GM06990 (cell line): ENCODE measurements around the gene DLL4.

ENCODE experiments used
- DNase-seq: peaks from one replicate; pipeline ENCODE4 v3.0.0-alpha.2; 2011; ENCODE audit not compliant: insufficient read length; ENCODE audit errors: extremely low read depth
- H3K27me3 ChIP-seq: replicated peaks from 2 replicates; pipeline ENCODE4 v1.6.0; 2011; ENCODE audit warnings: low read length; ENCODE audit not compliant: control insufficient read depth, insufficient read depth
- H3K36me3 ChIP-seq: 2 replicates; pipeline ENCODE4 v1.5.1; 2011; ENCODE audit warnings: low read length; ENCODE audit not compliant: control insufficient read depth, insufficient read depth
- H3K4me3 ChIP-seq: replicated peaks from 2 replicates; pipeline ENCODE4 v1.5.1; 2011; ENCODE audit warnings: low read depth, mild to moderate bottlenecking, control low read depth, low read length
- CTCF ChIP-seq: IDR thresholded peaks from 2 replicates; pipeline ENCODE4 v1.5.1; 2011; ENCODE audit warnings: low read length, control low read depth, mild to moderate bottlenecking, inconsistent platforms; ENCODE audit not compliant: insufficient read depth, poor library complexity, severe bottlenecking

Gene DLL4

GRCh38 chr15:40956541-40956982 is 27.4 kb downstream of the DLL4 start:
- DNase-seq: no peak
- Histone ChIP-seq H3K27me3 (no peaks in the 10 kb centered on the region), H3K4me3 (no peak overlapping the region), H3K36me3 (no peaks in the 10 kb centered on the region; the same call in 1 of the 2 replicates)
- no peak for TF ChIP-seq CTCF

DNA sequence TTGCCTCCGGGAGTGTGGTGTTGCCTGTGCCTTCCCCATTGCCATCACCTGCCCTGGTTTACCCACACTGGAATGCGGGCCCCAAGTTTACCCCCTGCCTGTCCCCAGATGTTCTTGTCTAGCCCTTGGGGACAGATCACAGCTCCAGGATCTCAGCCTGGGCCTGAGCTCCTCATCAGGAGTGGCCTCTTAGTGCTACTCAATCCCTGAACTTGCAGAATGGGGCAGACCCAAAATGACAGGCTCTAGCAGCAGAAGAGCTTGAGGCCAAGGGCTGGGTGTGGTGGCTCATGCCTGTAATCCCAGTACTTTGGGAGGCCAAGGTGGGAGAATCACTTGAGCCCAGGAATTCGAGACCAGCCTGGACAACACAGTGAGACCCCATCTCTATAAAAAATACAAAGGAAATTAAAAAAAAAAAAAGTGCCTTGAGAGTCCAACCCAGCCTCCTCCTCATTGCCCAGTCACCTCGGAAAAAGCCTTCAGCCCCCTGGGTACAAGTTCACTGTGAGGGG is 28.0 kb downstream of the DLL4 start:
- TF ChIP-seq CTCF: no peak
- no peak overlapping the region for H3K4me3 ChIP-seq
- DNase-seq: no peak
- H3K27me3 ChIP-seq: no peaks in the 10 kb centered on the region
- H3K36me3 ChIP-seq: no peaks in the 10 kb centered on the region; the same call in 1 of the 2 replicates

DNA sequence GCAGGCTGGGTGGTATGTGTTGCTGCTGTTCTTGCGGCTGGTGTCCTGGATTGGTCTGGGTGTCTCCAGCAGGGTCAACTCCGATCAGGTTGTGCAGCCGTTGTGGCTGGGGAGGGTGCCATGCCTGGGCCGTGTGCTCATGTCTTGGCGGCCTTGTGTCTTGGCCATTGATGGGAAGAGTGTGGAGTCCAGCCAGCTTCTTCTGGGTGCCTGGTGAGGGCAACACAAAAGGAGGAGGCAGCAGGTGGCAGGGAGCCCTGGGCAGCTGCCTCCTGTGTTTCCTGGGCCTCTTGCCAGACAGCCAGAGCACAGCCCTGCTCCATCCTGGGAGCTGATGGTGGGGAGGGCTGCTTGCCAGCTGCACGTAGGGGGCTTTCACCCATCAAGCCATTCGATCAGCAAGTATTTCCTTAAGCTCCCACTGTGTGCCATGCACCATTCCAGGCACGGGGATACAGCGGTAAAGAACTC is 28.5 kb downstream of the DLL4 start:
- no peaks in the 10 kb centered on the region; the same call in 1 of the 2 replicates for H3K36me3 ChIP-seq
- H3K27me3 ChIP-seq: no peaks in the 10 kb centered on the region
- DNase-seq: no peak
- H3K4me3 ChIP-seq: no peak overlapping the region
- no peak for TF ChIP-seq CTCF

DNA sequence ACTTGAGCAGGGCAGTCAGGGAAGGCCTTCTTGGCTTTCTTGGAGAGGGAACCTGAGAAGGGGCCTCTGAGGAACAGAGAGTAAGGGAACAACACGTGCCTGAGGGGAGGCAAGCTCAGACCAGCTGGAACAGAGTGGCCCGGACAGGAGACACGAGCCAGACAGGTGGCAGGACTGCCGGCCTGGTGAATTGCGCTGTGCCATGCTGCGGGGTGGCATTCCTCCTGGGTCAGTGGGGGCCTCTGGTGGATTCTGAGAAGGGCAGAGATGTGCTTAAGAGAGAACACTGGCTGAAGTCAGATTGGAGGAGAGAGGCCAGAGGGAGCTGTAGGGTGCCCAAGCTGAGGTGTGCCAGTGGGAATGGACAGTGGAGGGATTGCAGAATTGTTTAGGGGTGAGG is 29.0 kb downstream of the DLL4 start:
- H3K27me3 ChIP-seq: no peaks in the 10 kb centered on the region
- no peak overlapping the region for H3K4me3 ChIP-seq
- no peak for TF ChIP-seq CTCF
- DNase-seq: no peak
- no peaks in the 10 kb centered on the region; the same call in 1 of the 2 replicates for H3K36me3 ChIP-seq

GRCh38 chr15:40958723-40959122 is 29.6 kb downstream of the DLL4 start:
- DNase-seq: no peak
- Histone ChIP-seq H3K27me3 (no peaks in the 10 kb centered on the region), H3K36me3 (no peaks in the 10 kb centered on the region; the same call in 1 of the 2 replicates), H3K4me3 (no peak overlapping the region)
- TF ChIP-seq CTCF: no peak
